Erythroblast (primary cell): ENCODE data around the gene C6orf52.

Experiments
- GATA1 ChIP-seq: IDR thresholded peaks from 2 replicates; pipeline ENCODE4 v1.6.1; 2011; ENCODE audit warnings: low read depth, mild to moderate bottlenecking, control low read depth, low read length, moderate library complexity
- POLR2A ChIP-seq: IDR thresholded peaks from 2 replicates; pipeline ENCODE4 v1.6.1; 2011; ENCODE audit warnings: mild to moderate bottlenecking, low read length

DNA sequence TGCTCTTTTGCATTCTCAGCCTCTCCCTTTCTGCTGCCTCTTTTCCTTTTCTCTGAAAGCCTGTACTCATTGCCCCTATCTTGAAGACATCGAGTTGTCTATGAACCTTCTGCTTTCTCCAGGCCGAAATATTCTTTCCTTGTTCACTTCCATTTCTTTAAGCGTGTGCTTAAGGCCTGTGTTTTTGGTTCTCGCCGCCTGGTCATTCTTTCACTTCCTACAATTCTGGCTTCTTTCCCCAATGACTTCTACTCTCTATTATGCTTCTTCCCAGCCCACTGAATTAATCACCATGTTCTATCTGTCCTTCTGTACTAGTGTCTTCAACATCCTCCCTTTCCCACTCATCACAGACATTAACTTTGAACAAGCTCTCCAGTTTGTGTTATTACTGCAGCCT lies 69.6 kb downstream of the C6orf52 start:
- no peak for TF ChIP-seq POLR2A
- TF ChIP-seq GATA1 = no peak
